SK-N-DZ (cell line): ENCODE data around the gene EZH2. TPM values are rescaled to one million over a fixed set of nuclear protein-coding genes. Genes with fewer than 3 reads are reported as not detected.

Experiments
- DNase-seq: peaks from one replicate; pipeline ENCODE4 v3.0.0-alpha.2; 2015; ENCODE audit warnings: low spot score
- polyA plus RNA-seq, 2 experiments: library from polyadenylated mRNA; depleted of rRNA; stranded (reverse); fragments of >200 nt; gene quantifications; 2 replicates each; pipeline ENCODE4 v1.2.3, GENCODE V29; 2014

The EZH2 gene
- 55.2 and 64.4 TPM in 2 replicates for polyA plus RNA-seq (2014; cell fraction: cytosol; rRNA removed)
- polyA plus RNA-seq (2014; cell fraction: nucleus; rRNA removed): 220 and 281 TPM in 2 replicates

DNA sequence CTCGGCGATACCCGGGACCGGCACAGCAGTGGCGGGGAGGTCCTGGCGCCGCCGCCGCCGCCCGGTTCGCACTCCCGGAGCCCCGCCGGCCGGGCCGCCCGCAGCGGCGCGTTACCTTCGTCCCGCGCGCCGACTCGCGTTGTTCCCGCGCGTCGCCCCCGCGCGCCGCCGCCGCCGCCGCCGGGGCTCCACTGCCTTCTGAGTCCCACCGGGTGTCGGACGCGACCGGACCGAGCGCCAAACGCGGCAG is at the start of gene EZH2:
Gene EZH2, minus strand, starts transcription at position 243 of the 250 bp plus-strand sequence. CDS start 36,993 bp downstream, outside the sequence.
- DNase-seq: no peak

DNA sequence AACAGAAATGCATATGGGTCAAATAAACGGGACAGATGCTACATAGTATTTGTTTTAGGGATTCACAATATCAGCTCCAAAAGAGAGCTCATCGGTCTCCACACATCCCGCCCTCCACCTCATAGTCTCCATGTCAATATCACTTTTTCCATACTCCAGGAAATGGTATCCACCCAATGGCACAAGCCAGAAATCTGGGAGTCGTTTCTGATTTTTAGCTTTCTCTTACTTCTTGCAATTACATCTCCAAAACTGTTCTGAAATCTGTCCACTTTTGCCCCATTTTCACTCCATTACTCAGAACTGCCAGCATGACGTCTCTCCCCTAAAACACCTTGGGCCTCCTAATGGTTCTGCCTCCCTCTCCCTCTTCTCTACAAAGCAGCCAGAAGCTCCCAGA is 47.4 kb upstream of the EZH2 start:
- no peak for DNase-seq

DNA sequence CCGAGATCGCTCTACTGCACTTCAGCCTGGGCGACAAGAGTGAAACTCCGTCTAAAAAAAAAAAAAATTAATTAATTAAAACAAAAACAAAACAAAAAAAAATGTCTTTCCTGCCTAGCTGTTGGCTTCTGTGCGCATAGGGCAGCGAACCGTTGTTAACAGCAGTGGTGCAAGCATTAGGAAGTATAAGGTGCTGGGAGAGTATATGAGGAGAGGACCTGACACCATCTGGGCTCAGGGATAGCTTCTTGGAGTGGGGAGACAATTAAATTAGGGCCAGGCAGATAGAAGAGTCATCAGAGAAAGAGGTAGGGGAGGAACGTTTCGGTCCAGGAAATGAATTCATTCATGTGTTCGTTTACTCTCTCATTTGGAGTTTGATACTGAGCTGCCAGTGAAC is 46.2 kb upstream of the EZH2 start:
- no peak for DNase-seq

DNA sequence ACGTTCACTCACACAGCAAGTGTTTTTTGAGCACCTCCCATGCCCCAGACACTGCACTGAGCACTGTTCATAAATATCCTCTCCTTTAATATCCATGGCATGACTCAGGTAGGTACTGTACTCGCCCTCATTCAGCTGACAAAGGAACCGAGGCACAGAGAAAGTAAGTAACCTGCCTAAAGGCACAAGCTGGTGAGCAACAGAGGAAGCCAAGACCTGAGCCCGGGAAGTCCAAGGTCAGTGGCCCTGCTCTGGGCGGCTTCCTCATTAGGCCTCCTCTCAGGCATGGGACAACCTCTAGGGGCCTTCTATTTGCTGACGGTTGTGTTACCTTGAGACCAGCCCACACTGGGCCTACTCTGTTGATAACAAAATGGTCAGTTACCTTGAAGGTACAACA is 45.1 kb upstream of the EZH2 start:
- DNase-seq: no peak

DNA sequence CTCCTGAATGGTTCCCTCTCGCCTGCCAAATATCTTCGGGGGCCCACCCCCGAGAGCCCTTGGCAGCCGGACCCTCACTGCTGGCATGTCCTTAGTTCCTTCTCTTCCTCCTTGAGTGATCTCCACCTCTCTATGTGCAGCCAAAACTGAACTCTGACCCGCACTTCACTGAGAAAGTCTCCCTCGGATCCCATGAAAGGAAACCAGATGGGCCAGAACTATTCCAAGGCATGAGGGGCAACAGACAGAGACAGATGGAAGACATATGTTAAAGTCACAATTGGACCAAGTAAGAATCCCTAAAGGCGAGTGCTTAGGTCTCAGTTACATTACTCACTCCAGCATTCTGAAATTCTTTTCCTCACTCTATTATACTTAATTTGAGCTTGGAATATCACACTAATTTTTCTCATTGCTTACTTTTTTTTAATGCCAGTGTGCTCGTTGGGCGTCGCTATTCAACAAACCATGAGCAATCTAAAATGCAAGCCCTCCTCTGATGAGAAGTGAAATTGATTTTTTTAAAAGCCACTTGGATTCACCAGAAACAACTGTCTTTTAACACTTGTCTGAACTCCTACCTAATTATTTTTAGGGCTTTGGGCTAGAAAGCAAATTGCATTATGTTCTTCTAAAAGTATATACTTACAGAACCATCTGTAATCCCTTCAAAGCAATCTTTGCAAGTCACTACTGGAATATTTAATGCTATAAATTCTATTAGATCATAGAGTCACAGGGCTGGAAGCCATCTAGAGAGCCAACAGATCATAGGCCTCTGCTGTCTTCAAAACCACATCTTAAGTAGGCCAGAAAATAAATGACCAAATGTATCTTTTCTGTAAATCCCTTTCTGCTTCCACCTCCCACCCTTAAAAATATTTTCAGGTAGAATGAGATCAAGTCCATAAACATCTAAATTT is 43.3 kb upstream of the EZH2 start:
- no peak for DNase-seq

DNA sequence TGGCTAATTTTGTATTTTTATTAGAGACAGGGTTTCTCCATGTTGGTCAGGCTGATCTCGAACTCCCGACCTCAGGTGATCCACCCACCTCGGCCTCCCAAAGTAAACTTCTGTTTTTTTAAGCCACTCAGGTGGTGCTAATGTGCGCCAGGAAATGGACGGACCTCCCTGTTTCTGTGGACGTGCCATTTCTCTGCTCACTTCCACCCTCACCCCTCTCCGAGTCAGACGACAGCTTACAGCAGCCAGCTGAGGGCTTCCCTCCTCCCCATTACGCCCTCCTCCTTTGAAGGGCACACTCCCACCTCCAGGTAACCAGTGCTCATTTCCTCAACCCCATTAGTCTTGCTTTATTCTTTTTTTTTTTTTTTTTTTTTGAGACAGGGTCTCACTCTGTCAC is 41.7 kb upstream of the EZH2 start:
- DNase-seq: no peak

DNA sequence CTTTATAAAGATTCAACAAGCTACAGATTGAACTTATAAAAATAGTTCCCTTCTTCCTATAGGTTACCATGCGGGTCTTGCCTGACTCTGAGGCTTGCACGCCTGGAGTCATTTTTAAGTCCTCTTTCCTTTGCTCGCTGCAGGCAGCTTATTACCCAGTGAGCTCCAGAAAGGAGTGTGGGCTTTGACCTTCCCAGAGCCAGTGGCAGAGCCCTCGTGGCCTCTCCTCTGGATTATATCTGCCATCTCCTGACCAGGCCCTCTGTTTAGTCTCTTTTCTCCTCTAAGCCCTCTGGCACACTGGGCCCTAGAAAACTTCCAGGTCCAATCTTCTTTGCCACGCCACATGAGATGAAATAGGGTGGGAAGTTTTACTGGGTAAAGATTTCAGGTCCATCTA is 39.9 kb upstream of the EZH2 start:
- no peak for DNase-seq

DNA sequence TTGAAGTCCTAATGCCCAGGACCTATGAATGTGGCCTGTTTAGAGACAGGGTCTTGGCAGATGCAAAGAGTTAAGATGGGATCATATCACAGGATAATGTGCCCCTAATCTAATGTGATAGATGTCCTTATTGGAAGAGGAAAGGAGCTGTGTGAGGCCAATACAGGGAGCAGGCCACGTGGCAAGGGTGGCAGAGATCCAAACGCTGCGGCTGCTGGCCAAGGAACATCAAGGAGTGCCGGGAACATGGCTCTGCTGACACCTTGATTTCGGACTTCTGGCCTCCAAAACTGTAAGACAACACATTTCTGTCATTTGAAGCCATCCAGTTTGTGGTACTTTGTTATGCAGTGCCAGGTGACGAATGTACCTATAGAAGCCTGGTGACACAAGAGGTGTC is 37.7 kb upstream of the EZH2 start:
- DNase-seq: no peak

DNA sequence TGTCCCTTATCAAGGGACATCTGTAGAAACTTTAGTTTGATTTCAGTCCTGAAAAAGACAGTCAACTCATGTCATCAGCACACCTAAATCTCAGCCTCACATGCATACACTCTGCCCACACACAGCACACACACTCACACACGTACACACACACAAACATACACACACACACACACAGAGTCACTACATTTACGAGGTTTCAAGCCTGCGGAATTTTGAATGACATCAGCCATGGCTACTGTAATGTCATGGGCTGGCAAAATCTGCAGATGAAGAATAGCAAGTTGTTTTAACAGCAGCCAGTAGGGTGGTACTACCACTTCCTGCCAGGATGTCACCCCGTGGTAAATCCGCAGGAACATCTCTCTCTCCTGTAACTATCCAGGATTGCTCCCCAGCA is 37.1 kb upstream of the EZH2 start:
- no peak for DNase-seq

DNA sequence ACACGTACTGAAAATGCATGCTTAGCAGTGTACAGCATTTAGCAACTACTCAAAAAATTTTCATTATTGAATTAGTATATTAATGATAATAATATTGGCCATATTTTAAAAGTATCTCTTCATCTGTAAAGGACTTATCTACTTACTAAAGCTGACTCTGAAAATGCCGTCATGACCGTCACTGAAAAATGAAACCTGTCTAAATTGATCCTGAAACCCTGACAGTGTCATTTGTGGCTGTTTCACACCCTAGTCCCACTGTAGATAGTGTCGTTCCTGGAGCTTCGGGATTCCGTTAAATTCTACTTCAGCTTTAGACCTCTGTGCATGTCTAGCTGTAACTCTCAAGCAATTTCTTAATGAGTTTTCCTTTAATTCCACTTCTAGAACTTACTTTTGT is 35.8 kb upstream of the EZH2 start:
- DNase-seq: no peak

DNA sequence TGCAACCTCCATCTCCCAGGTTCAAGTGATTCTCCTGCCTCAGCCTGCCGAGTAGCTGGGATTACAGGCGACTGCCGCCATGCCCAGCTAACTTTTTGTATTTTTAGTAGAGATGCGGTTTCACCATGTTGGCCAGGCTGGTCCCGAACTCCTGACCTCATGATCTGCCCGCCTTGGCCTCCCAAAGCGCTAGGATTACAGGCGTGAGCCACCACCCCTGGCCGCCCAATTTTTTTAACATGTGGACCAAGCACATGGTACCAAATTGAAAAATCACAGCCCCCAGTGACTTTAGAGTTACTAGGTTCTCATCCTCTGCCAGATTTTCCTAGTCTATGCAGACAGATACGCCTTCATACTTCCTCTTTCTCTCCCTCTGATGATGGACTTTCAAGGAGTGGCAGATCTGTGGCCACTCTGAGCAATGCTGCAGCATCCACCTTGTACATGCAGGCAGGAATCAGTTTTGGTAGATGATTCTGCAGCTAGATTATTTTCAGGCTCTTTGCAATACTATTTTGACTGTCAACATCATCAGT is 34.0 kb upstream of the EZH2 start:
- no peak for DNase-seq

DNA sequence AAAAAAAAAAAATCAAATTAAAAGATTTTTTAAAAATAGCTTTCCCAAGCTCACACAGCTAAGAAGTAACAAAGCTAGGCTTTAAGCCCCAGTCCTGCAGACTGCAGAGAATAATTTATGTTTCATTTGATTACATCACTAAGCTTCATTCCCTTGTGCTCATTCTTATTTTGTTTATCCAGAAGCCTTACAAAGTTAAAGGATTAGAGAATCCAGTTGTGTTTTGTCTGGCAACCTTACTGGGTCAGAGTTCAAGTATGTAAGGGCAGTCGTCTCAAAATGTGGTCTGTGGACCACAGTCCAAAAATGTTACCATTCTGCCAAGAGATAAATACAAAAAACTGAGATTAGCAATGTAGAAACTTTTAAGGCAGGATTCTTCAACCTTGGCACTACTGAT is 32.1 kb upstream of the EZH2 start:
- no peak for DNase-seq

DNA sequence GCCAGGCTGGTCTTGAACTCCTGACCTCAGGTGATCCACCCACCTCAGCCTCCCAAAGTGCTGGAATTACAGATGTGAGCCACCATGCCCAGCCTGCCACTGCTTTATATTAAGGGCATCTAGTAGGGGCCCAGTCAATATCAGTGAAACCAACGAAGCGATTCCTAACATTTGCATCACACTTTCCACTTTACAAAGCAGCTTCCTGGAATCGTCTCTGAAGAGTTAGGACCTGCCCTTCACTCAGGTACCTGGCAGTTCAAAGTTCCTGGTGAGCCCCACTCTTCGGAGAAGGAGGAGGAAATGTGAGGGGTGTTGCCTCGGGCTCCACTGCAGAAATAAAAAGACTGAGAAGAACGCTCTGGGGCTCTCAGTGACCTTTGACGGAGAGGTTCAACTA is 31.1 kb upstream of the EZH2 start:
- no peak for DNase-seq

DNA sequence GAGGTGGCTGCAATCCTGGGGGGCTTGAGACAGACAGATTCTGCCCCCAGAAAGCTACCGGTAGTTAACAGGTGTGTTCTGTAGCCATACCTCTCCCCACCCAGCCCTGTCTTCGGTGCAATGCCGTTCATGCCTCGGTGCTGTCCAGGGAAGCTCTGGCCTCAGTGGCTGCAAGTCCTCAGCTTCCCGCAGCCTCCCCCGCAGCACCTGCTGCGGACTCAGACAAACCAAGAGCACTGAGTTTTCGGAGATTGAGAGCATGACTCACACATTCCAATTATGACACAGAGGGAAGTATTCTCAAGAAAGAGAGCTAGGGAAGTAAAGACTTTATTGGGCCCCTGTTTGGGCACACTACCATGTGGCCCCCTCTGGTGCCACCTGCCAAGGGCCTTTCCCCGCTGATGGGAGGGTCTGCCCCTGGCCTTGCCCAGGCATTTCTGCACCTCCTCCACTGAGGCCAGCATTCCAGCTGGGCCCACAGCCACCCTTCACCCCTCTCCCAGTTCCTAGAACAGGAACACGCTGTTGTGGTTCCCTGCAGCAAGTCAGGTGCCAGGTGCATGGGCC is 30.2 kb upstream of the EZH2 start:
- DNase-seq: no peak

DNA sequence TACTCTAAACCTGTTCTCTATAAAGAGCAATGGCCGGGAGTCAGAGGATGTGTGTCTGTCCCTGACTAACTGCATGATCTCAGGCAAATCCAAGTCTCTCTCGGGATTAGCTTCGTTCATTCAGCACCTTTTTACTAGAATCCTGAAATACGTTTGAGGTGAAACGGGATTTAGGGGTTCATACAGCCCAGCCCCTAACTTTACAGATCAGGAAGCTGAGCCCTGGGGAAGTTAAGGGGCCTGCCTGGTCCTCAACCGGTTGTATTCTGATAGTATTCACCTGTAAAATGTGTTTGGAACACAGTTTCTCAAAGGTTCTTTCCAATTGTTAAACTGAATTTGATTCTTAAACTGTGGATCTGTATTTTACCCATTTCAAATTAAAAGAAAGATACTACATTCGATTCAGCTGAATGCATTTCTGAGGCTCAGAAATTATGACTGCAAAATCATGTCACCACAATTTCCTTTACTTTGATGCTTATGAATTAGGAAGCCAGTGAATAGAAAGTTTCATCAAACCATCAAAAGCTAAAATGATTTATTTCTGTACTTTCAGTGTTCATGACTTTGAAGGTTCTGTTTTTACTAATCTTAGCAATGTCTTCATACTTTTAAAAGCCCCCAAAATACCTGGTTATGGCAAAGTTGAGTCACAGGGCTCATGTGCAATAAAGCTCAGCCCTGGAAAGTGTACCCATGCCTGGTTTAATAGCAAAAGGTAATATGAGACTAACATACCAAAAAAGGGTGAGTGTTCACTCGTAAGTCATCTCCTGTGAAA is 28.9 kb upstream of the EZH2 start:
- DNase-seq: no peak

DNA sequence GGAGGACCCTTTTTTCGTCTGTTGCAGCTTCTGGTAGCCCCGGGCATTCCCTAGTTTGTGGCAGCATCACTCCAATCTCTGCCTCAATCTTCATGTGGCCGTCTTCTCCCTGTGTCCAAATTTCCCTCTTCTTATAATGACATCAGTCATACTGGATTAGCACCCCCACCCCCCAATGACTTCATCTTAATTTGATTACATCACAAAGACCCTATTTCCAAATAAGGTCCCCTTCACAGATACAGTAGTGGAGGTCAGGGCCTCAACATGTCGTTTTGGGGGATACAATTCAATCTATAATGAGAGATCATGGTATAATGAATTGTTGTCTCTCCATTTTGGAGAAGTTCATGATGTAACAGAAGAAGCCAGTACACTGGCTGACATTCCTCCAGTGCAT is 28.1 kb upstream of the EZH2 start:
- DNase-seq: no peak

DNA sequence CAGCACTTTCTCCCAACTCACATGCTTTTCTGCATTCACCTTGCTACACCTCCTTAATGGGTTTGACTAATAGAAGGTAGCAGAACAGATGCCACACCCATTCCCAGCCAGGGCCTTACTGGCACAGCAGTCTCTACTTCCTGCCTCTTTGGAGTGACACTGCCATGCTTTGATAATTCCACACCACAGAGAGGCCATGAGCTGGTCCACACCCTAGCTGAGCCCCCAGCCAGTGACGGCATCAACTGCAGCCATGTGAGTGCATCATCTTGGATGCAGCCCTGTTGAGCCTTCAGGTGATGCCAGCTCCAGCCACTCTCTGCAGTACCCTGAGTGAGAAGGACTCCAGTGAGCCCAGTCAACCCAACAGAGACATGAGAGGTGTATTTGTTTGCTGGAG is 27.5 kb upstream of the EZH2 start:
- DNase-seq: no peak

DNA sequence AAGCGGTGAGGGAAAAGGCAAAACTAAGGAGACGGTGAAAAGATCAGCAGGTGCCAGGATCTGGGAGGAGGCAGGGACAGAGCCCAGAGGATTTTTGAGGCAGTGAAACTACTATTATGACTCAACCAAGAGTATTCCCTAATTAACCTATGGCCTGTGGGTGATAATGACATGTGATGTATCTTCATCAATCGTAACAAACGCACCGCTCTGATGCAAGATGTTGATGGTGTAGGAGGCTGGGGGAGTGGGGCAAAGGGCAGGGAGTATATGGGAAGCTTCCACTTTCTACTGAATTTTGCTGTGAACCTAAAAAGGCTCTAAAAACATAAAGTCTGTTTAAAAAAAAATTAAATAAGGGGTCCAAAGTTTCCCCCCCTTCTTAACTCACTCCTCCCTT is 25.5 kb upstream of the EZH2 start:
- DNase-seq: no peak

DNA sequence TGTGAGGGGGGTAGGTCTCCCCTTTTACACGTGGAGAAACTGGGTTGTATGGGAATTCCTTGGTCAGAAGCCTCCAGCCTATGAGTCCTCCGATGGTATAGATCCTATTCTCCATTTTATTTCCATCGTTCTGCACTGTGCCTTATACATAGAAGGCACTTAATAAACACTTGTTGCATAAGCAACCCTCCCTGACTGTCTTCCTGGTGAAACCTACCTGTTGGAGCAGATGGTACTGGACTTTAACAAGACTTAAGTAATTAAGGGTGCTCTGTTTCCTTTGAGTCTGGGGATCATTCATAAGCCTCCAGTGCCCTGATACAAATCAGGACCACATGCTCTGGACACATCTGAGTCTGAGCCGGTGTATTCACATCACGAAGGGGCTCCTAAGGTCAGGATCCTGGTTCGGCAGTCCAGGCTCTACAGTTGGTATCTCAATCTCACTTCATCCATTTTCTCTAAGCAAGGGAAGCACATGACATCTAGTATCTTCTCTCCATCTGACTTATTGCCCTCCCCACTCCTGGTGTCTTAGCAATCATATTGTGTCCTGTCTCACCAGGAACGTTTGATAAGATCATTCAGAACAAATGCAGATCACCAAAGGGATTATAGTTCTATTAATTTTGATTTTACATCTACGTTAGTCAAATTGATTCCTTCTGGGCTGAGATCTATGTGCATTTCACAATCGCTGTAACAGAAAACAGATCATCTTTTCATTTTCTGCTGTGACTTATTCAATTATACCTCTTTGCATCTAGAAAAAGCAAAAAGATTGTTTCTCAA is 22.8 kb upstream of the EZH2 start:
- DNase-seq: peak; percentile 92

DNA sequence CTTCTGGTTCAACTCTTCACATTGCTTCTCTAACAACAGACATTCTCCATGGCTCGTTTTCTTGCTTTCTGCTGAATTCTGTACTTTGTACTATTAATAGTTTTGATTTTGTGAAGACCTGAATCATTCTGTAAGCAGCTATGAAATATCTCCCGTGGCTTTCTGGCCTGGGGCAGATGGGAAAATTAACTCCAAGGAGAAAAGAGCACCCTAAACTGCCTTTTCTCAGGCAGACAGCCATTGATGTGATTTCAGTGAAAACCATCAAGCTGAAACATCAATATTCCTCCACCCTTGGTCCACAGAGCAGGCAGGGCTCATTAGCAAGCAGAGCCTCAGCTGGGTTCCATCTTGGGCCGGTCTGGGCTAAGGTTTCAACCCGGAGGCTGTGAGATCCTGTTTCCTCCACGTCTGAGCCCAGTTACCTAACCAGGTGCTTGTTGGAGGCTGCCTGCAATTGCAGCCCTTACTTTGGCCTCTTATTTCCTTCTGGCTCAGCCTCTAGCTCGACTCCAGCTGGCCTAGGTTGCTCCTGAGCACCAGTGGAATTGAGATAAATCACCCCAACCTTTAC is 21.1 kb upstream of the EZH2 start:
- DNase-seq: no peak

DNA sequence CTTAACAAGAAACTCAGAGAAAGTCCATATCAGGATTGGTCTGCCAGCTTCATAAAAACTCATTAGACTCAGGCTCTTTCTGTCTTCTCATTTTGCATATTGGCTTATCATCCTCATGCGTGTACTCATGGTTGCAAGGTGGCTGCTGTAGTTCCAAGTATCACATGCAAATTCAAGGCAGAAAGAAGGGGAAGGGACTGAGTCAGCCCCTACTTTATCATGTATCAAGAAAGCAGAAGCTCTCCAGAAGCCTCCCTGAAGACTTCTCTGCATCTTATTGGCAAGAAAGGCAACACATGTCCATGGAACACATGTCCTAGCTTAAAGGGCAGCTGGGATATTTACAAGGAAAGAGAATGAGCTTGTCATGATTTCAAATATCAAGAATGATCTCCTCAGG is 19.4 kb upstream of the EZH2 start:
- DNase-seq: no peak
